Measurements from ENCODE around the gene CSH1.
"Not testable (repeated sequence)": the region's sequence is repeated elsewhere in the genome, so short reads cannot be mapped to it uniquely, and the experiment has no call there.

Gene CSH1

GRCh38 chr17:63910096-63910495 lies 13.7 kb upstream of the CSH1 start:
- no peak for TF ChIP-seq YY1 (IDR thresholded peaks at IDR 0.05; ENCODE audit: insufficient read depth, insufficient read length)
- TF ChIP-seq ZNF274 (IDR thresholded peaks at IDR 0.05; ENCODE audit: low read depth, low read length) = no peak
- TF ChIP-seq SUZ12 (IDR thresholded peaks at IDR 0.05; ENCODE audit: extremely low read depth, insufficient read depth, insufficient read length) = no peak
- H3K4me1 ChIP-seq (ENCODE audit: insufficient read depth, insufficient read length) = peaks cover 3% of the 10 kb centered on the region
- no peaks in the 10 kb centered on the region for H3K27me3 ChIP-seq (ENCODE audit: insufficient read depth, insufficient read length)
- no peak overlapping the region for H3K9ac ChIP-seq (ENCODE audit: insufficient read length, low read depth)
- DNase-seq (ENCODE audit: low read depth, low spot score) = no peak
- no peaks in the 10 kb centered on the region for H3K9me3 ChIP-seq (ENCODE audit: insufficient read depth, low read length)
- H3K4me3 ChIP-seq (ENCODE audit: insufficient read length, low read depth) = no peak overlapping the region
- H3K36me3 ChIP-seq (ENCODE audit: insufficient read depth, insufficient read length, low read length) = no peaks in the 10 kb centered on the region

DNA sequence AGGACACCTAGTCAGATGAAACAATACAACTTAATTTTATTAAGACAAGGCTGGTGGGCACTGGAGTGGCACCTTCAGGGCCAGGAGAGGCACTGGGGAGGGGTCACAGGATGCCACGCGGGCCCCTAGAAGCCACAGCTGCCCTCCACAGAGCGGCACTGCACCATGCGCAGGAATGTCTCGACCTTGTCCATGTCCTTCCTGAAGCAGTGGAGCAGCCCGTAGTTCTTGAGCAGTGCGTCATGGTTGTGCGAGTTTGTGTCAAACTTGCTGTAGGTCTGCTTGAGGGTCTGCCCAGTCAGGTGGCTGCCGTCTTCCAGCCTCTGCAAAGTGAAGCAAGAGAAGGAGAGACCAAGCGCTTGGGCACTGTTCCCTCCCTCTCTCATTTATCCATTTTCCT lies 13.2 kb upstream of the CSH1 start:
- not testable (repeated sequence) for H3K4me3 ChIP-seq (ENCODE audit: insufficient read length, low read depth); DNase-seq (ENCODE audit: low read depth, low spot score); H3K9me3 ChIP-seq (ENCODE audit: insufficient read depth, low read length); H3K4me1 ChIP-seq (ENCODE audit: insufficient read depth, insufficient read length); H3K27me3 ChIP-seq (ENCODE audit: insufficient read depth, insufficient read length); H3K9ac ChIP-seq (ENCODE audit: insufficient read length, low read depth); H3K36me3 ChIP-seq (ENCODE audit: insufficient read depth, insufficient read length, low read length)

DNA sequence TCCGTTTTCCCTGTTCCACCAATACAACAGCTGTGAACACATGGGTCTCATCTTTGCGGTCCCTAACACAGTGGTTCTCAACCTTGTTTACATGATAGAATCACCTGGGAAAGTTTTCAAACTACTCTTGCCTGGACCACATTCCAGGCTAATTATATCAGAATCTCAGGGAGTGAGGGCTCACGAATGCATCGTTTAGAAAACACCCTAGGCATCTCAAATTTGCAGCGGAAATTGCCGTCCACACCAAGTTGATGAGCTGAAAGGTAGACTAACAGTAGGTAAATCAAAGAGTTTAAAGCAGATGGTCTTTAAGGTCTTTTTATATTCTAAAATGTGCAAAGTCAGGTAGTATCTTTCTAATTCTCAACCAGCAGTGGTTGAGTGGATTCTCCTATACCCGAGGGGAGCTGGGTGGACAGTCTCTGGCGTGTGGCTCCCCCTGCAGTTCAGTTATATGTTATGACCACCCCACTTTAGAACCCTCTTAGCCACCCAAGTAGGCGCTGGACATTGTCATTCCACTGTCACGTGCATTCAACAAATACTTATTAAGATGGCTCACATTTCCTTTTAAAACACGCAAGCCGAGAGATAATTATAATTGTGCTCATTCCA lies 10.9 kb upstream of the CSH1 start:
- H3K9ac ChIP-seq (ENCODE audit: insufficient read length, low read depth); DNase-seq (ENCODE audit: low read depth, low spot score); H3K9me3 ChIP-seq (ENCODE audit: insufficient read depth, low read length): not testable (repeated sequence)

GRCh38 chr17:63904796-63905195 lies 8.4 kb upstream of the CSH1 start:
- not testable (repeated sequence) for H3K9me3 ChIP-seq (ENCODE audit: insufficient read depth, low read length); H3K27me3 ChIP-seq (ENCODE audit: insufficient read depth, insufficient read length); DNase-seq (ENCODE audit: low read depth, low spot score); H3K9ac ChIP-seq (ENCODE audit: insufficient read length, low read depth); H3K4me1 ChIP-seq (ENCODE audit: insufficient read depth, insufficient read length); H3K36me3 ChIP-seq (ENCODE audit: insufficient read depth, insufficient read length, low read length); H3K4me3 ChIP-seq (ENCODE audit: insufficient read length, low read depth)

More for the DNA sequence above, 10.9 kb upstream of the CSH1 start:
- not testable (repeated sequence) for H3K4me3 ChIP-seq (ENCODE audit: insufficient read length, low read depth); H3K27me3 ChIP-seq (ENCODE audit: insufficient read depth, insufficient read length); H3K36me3 ChIP-seq (ENCODE audit: insufficient read depth, insufficient read length, low read length); H3K4me1 ChIP-seq (ENCODE audit: insufficient read depth, insufficient read length)

DNA sequence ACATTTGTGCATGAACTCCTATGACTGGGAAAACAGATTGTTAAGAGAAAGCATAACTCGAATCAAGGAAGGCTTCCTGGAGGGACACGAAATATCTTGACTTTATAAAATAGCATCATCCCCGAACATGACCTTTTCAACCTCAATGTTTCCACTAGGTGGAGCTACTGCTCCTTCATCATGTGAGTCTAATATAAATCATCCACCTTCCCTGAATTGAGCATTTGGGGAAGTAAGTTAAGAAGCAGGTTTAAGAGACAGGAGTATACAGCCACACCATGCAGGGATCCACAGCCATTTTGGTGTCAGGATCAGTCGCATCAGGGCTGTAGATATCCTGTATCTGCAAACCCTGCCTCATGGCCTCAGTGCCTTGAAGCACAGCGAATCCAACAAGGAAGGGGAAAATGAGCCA lies 7.4 kb upstream of the CSH1 start:
- not testable (repeated sequence) for DNase-seq (ENCODE audit: low read depth, low spot score); H3K27me3 ChIP-seq (ENCODE audit: insufficient read depth, insufficient read length); H3K4me1 ChIP-seq (ENCODE audit: insufficient read depth, insufficient read length); H3K36me3 ChIP-seq (ENCODE audit: insufficient read depth, insufficient read length, low read length); H3K9ac ChIP-seq (ENCODE audit: insufficient read length, low read depth); H3K9me3 ChIP-seq (ENCODE audit: insufficient read depth, low read length); H3K4me3 ChIP-seq (ENCODE audit: insufficient read length, low read depth)

GRCh38 chr17:63901971-63902370 lies 5.6 kb upstream of the CSH1 start:
- not testable (repeated sequence) for H3K27me3 ChIP-seq (ENCODE audit: insufficient read depth, insufficient read length); H3K4me3 ChIP-seq (ENCODE audit: insufficient read length, low read depth); H3K9me3 ChIP-seq (ENCODE audit: insufficient read depth, low read length); H3K36me3 ChIP-seq (ENCODE audit: insufficient read depth, insufficient read length, low read length); H3K9ac ChIP-seq (ENCODE audit: insufficient read length, low read depth); DNase-seq (ENCODE audit: low read depth, low spot score); H3K4me1 ChIP-seq (ENCODE audit: insufficient read depth, insufficient read length)

DNA sequence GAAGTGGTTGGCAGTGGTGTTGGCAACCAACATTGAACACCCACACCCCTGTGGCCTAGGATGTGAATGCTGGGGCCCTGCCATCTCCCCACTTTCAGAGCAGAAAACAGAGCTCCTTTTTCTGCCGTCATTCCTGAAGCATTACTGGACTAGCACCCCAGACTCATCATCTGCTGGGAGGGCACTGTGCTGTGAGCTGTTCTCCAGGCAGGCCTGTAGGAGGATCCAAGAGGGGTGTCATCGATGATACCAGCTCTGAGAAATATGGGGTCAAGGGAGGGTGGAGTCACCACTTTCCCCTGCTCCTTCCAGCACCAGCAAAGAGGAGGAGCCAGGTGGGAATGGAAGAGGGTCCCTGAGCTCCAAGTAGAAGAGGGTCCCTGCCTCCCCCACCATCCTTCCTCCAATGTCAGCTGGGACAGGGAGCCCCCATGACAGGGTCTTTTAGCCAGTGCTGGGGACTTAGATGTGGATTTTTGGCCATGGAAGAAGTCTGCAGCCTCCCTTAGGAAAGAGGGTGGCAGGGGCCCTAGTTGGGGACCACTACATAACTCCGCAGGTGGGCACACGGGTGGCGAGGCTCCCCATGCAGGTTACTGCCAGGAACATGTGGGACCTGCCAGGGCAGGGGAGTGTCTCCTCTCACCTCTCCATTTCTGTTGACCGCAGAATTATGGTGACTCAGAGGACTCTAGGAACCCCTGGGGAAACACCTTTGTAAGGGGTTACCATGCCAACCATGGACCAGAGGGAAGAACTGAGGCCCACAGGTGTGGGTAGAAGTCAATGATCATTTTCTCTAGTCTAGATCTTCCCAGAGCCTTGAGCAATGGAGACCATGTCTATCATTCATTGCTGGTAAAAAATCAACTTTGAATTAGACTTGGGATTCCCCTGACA lies 2.8 kb upstream of the CSH1 start:
- H3K9ac ChIP-seq (ENCODE audit: insufficient read length, low read depth); H3K9me3 ChIP-seq (ENCODE audit: insufficient read depth, low read length); H3K36me3 ChIP-seq (ENCODE audit: insufficient read depth, insufficient read length, low read length); H3K27me3 ChIP-seq (ENCODE audit: insufficient read depth, insufficient read length); H3K4me3 ChIP-seq (ENCODE audit: insufficient read length, low read depth); H3K4me1 ChIP-seq (ENCODE audit: insufficient read depth, insufficient read length); DNase-seq (ENCODE audit: low read depth, low spot score): not testable (repeated sequence)

GRCh38 chr17:63894821-63895220 lies 1.6 kb downstream of the CSH1 start:
- H3K27me3 ChIP-seq (ENCODE audit: insufficient read depth, insufficient read length); DNase-seq (ENCODE audit: low read depth, low spot score); H3K4me3 ChIP-seq (ENCODE audit: insufficient read length, low read depth); H3K9me3 ChIP-seq (ENCODE audit: insufficient read depth, low read length); H3K36me3 ChIP-seq (ENCODE audit: insufficient read depth, insufficient read length, low read length); H3K4me1 ChIP-seq (ENCODE audit: insufficient read depth, insufficient read length); H3K9ac ChIP-seq (ENCODE audit: insufficient read length, low read depth): not testable (repeated sequence)

- not testable (repeated sequence) for H3K36me3 ChIP-seq (ENCODE audit: insufficient read depth, insufficient read length, low read length); H3K4me1 ChIP-seq (ENCODE audit: insufficient read depth, insufficient read length); H3K9me3 ChIP-seq (ENCODE audit: insufficient read depth, low read length); DNase-seq (ENCODE audit: low read depth, low spot score); H3K9ac ChIP-seq (ENCODE audit: insufficient read length, low read depth); H3K27me3 ChIP-seq (ENCODE audit: insufficient read depth, insufficient read length); H3K4me3 ChIP-seq (ENCODE audit: insufficient read length, low read depth)
Observed at GRCh38 chr17:63894021-63894420, 2.4 kb downstream of the CSH1 start.

DNA sequence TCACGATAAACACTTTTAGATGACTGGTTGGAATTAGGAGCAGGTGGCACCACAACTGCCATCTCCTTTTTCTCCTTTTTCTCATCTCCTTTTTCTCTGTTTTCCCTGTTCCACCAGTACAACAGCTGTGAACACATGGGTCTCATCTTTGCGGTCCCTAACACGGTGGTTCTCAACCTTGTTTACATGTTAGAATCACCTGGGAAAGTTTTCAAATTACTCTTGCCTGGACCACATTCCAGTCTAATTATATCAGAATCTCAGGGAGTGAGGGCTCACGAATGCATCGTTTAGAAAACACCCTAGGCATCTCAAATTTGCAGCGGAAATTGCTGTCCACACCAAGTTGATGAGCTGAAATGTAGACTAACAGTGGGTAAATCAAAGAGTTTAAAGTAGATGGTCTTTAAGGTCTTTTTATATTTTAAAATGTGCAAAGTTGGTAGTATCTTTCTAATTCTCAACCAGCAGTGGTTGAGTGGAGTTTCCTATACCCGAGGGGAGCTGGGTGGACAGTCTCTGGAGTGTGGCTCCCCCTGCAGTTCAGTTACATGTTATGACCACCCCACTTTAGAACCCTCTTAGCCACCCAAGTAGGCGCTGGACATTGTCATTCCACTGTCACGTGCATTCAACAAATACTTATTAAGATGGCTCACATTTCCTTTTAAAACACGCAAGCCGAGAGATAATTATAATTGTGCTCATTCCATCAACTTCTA lies 3.9 kb downstream of the CSH1 start:
- not testable (repeated sequence) for DNase-seq (ENCODE audit: low read depth, low spot score); H3K9me3 ChIP-seq (ENCODE audit: insufficient read depth, low read length); H3K36me3 ChIP-seq (ENCODE audit: insufficient read depth, insufficient read length, low read length); H3K9ac ChIP-seq (ENCODE audit: insufficient read length, low read depth); H3K27me3 ChIP-seq (ENCODE audit: insufficient read depth, insufficient read length); H3K4me3 ChIP-seq (ENCODE audit: insufficient read length, low read depth); H3K4me1 ChIP-seq (ENCODE audit: insufficient read depth, insufficient read length)
